ENCODE results near the gene ASB10.

ASB10 gene

DNA sequence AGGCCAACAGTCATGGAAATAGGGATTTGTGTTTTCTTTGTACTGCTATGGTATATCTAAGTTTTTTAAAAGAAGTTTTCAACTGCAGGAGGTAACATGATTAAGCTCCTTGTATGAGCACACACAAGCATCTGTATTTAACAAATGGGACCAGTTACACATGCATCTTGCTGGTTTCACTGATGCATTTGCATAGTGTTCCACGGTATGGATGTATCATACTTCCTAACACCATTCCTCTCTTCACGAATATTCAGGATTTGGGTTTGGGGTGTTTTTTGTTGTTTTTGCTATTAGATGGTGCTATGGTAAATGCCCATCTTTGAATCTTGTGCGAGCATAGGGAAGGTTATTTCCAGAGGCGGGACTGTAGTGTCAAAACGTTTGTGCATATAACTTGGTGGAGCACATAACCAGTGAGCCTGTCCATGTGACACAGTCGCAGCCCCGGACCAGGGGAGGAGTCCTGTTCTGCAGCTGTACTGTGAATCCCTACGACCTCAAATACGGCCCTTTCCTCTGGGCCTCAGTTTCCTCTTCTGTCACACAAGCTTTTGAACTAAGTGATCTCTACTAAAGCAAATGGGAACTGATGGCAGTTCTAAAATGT is 21.3 kb upstream of the ASB10 start:
- Histone ChIP-seq H3K18ac (ENCODE audit: low read length) (no peak overlapping the region), H3K23ac (ENCODE audit: low read length) (no peak overlapping the region), H3K36me3 (ENCODE audit: control insufficient read depth in 1 of 2, insufficient read depth in 2 of 2, low read length in 2 of 2) (peaks cover 0 to 5% of the 10 kb centered on the region in 2 experiments), H4K12ac (ENCODE audit: low read depth, low read length) (no peak overlapping the region), H3K14ac (ENCODE audit: low read length) (no peak overlapping the region), H3K9ac (ENCODE audit: low read length) (no peak overlapping the region), H3K4me1 (ENCODE audit: control insufficient read depth in 1 of 2, insufficient read depth in 2 of 2, low read length in 2 of 2) (peaks cover 6 to 7% of the 10 kb centered on the region in 2 experiments), H2AFZ (ENCODE audit: insufficient read depth, low read length, poor library complexity) (no peak overlapping the region), H4K91ac (ENCODE audit: low read depth, low read length) (no peak overlapping the region), H3K9me3 (ENCODE audit: insufficient read depth, low read depth, low read length) (peaks cover 2% of the 10 kb centered on the region), H2BK120ac (ENCODE audit: insufficient read depth, low read length, poor library complexity) (no peak overlapping the region), H3K27ac (ENCODE audit: low read depth, low read length) (no peak overlapping the region), H3K4me2 (ENCODE audit: low read length) (no peak overlapping the region), H3K79me2 (ENCODE audit: control insufficient read depth, insufficient read depth, low read length, poor library complexity) (no peaks in the 10 kb centered on the region), H4K8ac (ENCODE audit: low read depth, low read length) (no peak overlapping the region), H3K79me1 (ENCODE audit: low read length) (no peaks in the 10 kb centered on the region), H3K4ac (ENCODE audit: low read depth, low read length) (no peak overlapping the region), H3K27me3 (ENCODE audit: insufficient read depth, low read length) (no peaks in the 10 kb centered on the region), H2AK5ac (ENCODE audit: low read length) (no peak overlapping the region), H2BK5ac (ENCODE audit: low read depth, low read length, poor library complexity) (no peak overlapping the region), H3K4me3 (ENCODE audit: low read depth, low read length) (no peak overlapping the region), H2BK12ac (ENCODE audit: low read length) (no peak overlapping the region)
- no CpG with 5 or more reads among the region's 9 CpGs for WGBS (ENCODE audit: extremely low coverage, insufficient coverage, insufficient read length)
- no peak for DNase-seq

DNA sequence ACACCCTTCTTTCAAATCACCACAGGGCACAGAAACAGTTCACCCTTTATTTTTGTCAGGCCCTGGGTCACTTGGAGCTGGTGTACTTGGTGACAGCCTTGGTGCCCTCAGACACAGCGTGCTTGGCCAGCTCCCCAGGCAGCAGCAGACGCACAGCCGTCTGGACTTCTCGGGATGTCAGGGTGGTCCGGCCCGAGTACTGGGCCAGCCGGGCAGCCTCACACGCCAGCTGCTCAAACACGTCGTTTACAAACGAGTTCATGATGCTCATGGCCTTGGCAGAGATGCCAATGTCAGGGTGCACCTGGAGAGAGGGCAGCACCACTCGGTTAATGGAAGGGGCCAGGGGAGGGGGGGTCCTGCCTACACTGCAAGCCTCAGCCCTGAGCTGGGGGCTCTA is 20.8 kb upstream of the ASB10 start:
- Histone ChIP-seq H2BK5ac (ENCODE audit: low read depth, low read length, poor library complexity) (no peak overlapping the region), H3K79me2 (ENCODE audit: control insufficient read depth, insufficient read depth, low read length, poor library complexity) (no peaks in the 10 kb centered on the region), H3K9me3 (ENCODE audit: insufficient read depth, low read depth, low read length) (peaks cover 2% of the 10 kb centered on the region), H3K36me3 (ENCODE audit: control insufficient read depth in 1 of 2, insufficient read depth in 2 of 2, low read length in 2 of 2) (no peaks in the 10 kb centered on the region), H3K27me3 (ENCODE audit: insufficient read depth, low read length) (no peaks in the 10 kb centered on the region), H2BK120ac (ENCODE audit: insufficient read depth, low read length, poor library complexity) (no peak overlapping the region), H4K8ac (ENCODE audit: low read depth, low read length) (no peak overlapping the region), H3K4me1 (ENCODE audit: control insufficient read depth in 1 of 2, insufficient read depth in 2 of 2, low read length in 2 of 2) (peaks cover under 1 to 5% of the 10 kb centered on the region in 2 experiments), H3K4ac (ENCODE audit: low read depth, low read length) (no peak overlapping the region), H3K27ac (ENCODE audit: low read depth, low read length) (no peak overlapping the region), H2AFZ (ENCODE audit: insufficient read depth, low read length, poor library complexity) (no peak overlapping the region), H3K79me1 (ENCODE audit: low read length) (no peaks in the 10 kb centered on the region), H4K91ac (ENCODE audit: low read depth, low read length) (no peak overlapping the region), H3K4me3 (ENCODE audit: low read depth, low read length) (peak overlapping the region; percentile 32), H3K4me2 (ENCODE audit: low read length) (no peak overlapping the region), H3K9ac (ENCODE audit: low read length) (no peak overlapping the region), H3K18ac (ENCODE audit: low read length) (no peak overlapping the region), H2BK12ac (ENCODE audit: low read length) (no peak overlapping the region), H2AK5ac (ENCODE audit: low read length) (no peak overlapping the region), H3K23ac (ENCODE audit: low read length) (no peak overlapping the region), H3K14ac (ENCODE audit: low read length) (no peak overlapping the region), H4K12ac (ENCODE audit: low read depth, low read length) (no peak overlapping the region)
- WGBS (ENCODE audit: extremely low coverage, insufficient coverage, insufficient read length) = no CpG with 5 or more reads among the region's 12 CpGs
- no peak for DNase-seq

DNA sequence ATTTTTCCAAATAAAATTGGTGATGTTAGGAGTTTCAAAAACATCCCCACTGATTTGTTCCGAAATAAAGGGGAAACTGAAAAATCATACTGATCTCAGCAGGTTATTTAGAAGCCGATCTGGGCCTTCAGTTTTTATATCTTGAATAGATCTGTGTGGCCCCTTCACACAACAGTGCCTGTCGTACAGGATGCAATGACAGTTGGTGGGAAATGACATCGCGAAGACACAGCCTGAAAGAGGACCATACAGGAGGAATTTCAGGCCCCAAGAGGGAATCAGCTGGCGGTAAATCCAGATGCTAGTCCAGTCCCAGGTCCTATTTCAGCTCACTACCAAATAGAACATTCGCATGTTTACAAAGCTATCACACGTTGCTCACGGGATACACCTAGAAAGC is 20.3 kb upstream of the ASB10 start:
- no peak overlapping the region for H4K12ac ChIP-seq (ENCODE audit: low read depth, low read length)
- H3K14ac ChIP-seq (ENCODE audit: low read length) = no peak overlapping the region
- no peak overlapping the region for H3K27ac ChIP-seq (ENCODE audit: low read depth, low read length)
- no peaks in the 10 kb centered on the region for H3K79me2 ChIP-seq (ENCODE audit: control insufficient read depth, insufficient read depth, low read length, poor library complexity)
- no peak overlapping the region for H3K4me2 ChIP-seq (ENCODE audit: low read length)
- no peak overlapping the region for H4K8ac ChIP-seq (ENCODE audit: low read depth, low read length)
- no peak overlapping the region for H3K18ac ChIP-seq (ENCODE audit: low read length)
- no peak overlapping the region for H3K23ac ChIP-seq (ENCODE audit: low read length)
- H2AK5ac ChIP-seq (ENCODE audit: low read length) = no peak overlapping the region
- H2BK120ac ChIP-seq (ENCODE audit: insufficient read depth, low read length, poor library complexity) = no peak overlapping the region
- no peak overlapping the region for H3K4ac ChIP-seq (ENCODE audit: low read depth, low read length)
- H3K4me1 ChIP-seq (ENCODE audit: control insufficient read depth in 1 of 2, insufficient read depth in 2 of 2, low read length in 2 of 2) = peaks cover 0 to 2% of the 10 kb centered on the region in 2 experiments
- H3K36me3 ChIP-seq (ENCODE audit: control insufficient read depth in 1 of 2, insufficient read depth in 2 of 2, low read length in 2 of 2) = no peaks in the 10 kb centered on the region
- no peaks in the 10 kb centered on the region for H3K79me1 ChIP-seq (ENCODE audit: low read length)
- no peaks in the 10 kb centered on the region for H3K27me3 ChIP-seq (ENCODE audit: insufficient read depth, low read length)
- H4K91ac ChIP-seq (ENCODE audit: low read depth, low read length) = no peak overlapping the region
- H2BK5ac ChIP-seq (ENCODE audit: low read depth, low read length, poor library complexity) = no peak overlapping the region
- DNase-seq = no peak
- H3K9ac ChIP-seq (ENCODE audit: low read length) = no peak overlapping the region
- H2AFZ ChIP-seq (ENCODE audit: insufficient read depth, low read length, poor library complexity) = no peak overlapping the region
- H3K4me3 ChIP-seq (ENCODE audit: low read depth, low read length) = no peak overlapping the region
- WGBS (ENCODE audit: extremely low coverage, insufficient coverage, insufficient read length) = no CpG with 5 or more reads among the region's 9 CpGs
- H2BK12ac ChIP-seq (ENCODE audit: low read length) = no peak overlapping the region
- peaks cover 2% of the 10 kb centered on the region for H3K9me3 ChIP-seq (ENCODE audit: insufficient read depth, low read depth, low read length)

DNA sequence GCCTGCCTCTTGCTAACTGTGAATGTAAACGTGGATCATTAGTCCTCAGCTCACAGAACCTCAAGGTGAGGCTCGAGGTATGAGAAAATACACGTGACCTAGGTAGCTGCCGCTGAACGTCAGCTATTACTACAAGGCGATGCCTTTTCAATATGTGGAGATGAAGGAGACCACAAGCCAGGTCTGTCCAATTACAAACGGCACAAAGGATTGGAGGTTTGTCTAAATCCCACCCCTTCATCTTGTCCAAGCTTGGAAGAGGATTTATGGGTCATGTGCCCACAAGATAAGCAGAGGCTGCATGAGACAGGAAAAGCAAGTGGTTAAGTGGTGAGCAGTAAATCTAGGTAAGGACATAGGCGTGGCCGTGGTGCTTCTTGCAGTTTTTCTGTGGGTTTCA is 19.9 kb upstream of the ASB10 start:
- Histone ChIP-seq H2AK5ac (ENCODE audit: low read length) (no peak overlapping the region), H4K8ac (ENCODE audit: low read depth, low read length) (no peak overlapping the region), H3K23ac (ENCODE audit: low read length) (no peak overlapping the region), H3K14ac (ENCODE audit: low read length) (no peak overlapping the region), H3K36me3 (ENCODE audit: control insufficient read depth in 1 of 2, insufficient read depth in 2 of 2, low read length in 2 of 2) (no peaks in the 10 kb centered on the region), H3K18ac (ENCODE audit: low read length) (no peak overlapping the region), H2BK12ac (ENCODE audit: low read length) (no peak overlapping the region), H4K12ac (ENCODE audit: low read depth, low read length) (no peak overlapping the region), H3K4me1 (ENCODE audit: control insufficient read depth in 1 of 2, insufficient read depth in 2 of 2, low read length in 2 of 2) (peaks cover 0 to 2% of the 10 kb centered on the region in 2 experiments), H3K9me3 (ENCODE audit: insufficient read depth, low read depth, low read length) (peaks cover 2% of the 10 kb centered on the region), H3K4me2 (ENCODE audit: low read length) (no peak overlapping the region), H3K9ac (ENCODE audit: low read length) (no peak overlapping the region), H3K27me3 (ENCODE audit: insufficient read depth, low read length) (no peaks in the 10 kb centered on the region), H3K79me2 (ENCODE audit: control insufficient read depth, insufficient read depth, low read length, poor library complexity) (no peaks in the 10 kb centered on the region), H2AFZ (ENCODE audit: insufficient read depth, low read length, poor library complexity) (no peak overlapping the region), H2BK5ac (ENCODE audit: low read depth, low read length, poor library complexity) (no peak overlapping the region), H3K4ac (ENCODE audit: low read depth, low read length) (no peak overlapping the region), H3K4me3 (ENCODE audit: low read depth, low read length) (no peak overlapping the region), H3K27ac (ENCODE audit: low read depth, low read length) (no peak overlapping the region), H2BK120ac (ENCODE audit: insufficient read depth, low read length, poor library complexity) (no peak overlapping the region), H4K91ac (ENCODE audit: low read depth, low read length) (no peak overlapping the region), H3K79me1 (ENCODE audit: low read length) (no peaks in the 10 kb centered on the region)
- WGBS (ENCODE audit: extremely low coverage, insufficient coverage, insufficient read length) = no CpG with 5 or more reads among the region's 9 CpGs
- no peak for DNase-seq
